ENCODE results near the gene DUS1L.

Gene DUS1L

GRCh38 chr17:82101301-82101715, 35.7 kb upstream of the DUS1L start:
- no peak for DNase-seq (ENCODE audit: low read depth in 2 of 2, low spot score in 1 of 2)

- DNase-seq (ENCODE audit: low read depth in 2 of 2, low spot score in 1 of 2) = no peak
Measured at GRCh38 chr17:82100502-82101298, 35.1 kb upstream of the DUS1L start.

- DNase-seq (ENCODE audit: low read depth in 2 of 2, low spot score in 1 of 2) = no peak
Measured at GRCh38 chr17:82098939-82099763, 33.5 kb upstream of the DUS1L start.

GRCh38 chr17:82098169-82098938, 32.8 kb upstream of the DUS1L start, which contains the start of gene FASN:
Gene FASN, minus strand, starts transcription at chr17:82098236. Its CDS starts 1,791 bp downstream, at chr17:82096445.
- peak; percentile 80 to 87 for DNase-seq (ENCODE audit: low read depth in 2 of 2, low spot score in 1 of 2)

- DNase-seq (ENCODE audit: low read depth in 2 of 2, low spot score in 1 of 2) = no peak
Measured at GRCh38 chr17:82097919-82098168, 32.2 kb upstream of the DUS1L start.

GRCh38 chr17:82097184-82097918, 31.7 kb upstream of the DUS1L start:
- DNase-seq (ENCODE audit: low read depth in 2 of 2, low spot score in 1 of 2) = no peak

- DNase-seq (ENCODE audit: low read depth in 2 of 2, low spot score in 1 of 2) = no peak
Measured at GRCh38 chr17:82096709-82097183, 31.1 kb upstream of the DUS1L start.

- no peak for DNase-seq (ENCODE audit: low read depth in 2 of 2, low spot score in 1 of 2)
Measured at GRCh38 chr17:82095777-82096708, 30.4 kb upstream of the DUS1L start.

GRCh38 chr17:82094931-82095776, 29.6 kb upstream of the DUS1L start:
- no peak for DNase-seq (ENCODE audit: low read depth in 2 of 2, low spot score in 1 of 2)

- no peak for DNase-seq (ENCODE audit: low read depth in 2 of 2, low spot score in 1 of 2)
Measured at GRCh38 chr17:82092995-82093751, 27.6 kb upstream of the DUS1L start.

GRCh38 chr17:82092628-82092994, 27.0 kb upstream of the DUS1L start:
- DNase-seq (ENCODE audit: low read depth in 2 of 2, low spot score in 1 of 2) = no peak

GRCh38 chr17:82092094-82092586, 26.5 kb upstream of the DUS1L start:
- DNase-seq (ENCODE audit: low read depth in 2 of 2, low spot score in 1 of 2) = no peak

- no peak for DNase-seq (ENCODE audit: low read depth in 2 of 2, low spot score in 1 of 2)
Measured at GRCh38 chr17:82091264-82092066, 25.9 kb upstream of the DUS1L start.

GRCh38 chr17:82090549-82091263, 25.1 kb upstream of the DUS1L start:
- no peak for DNase-seq (ENCODE audit: low read depth in 2 of 2, low spot score in 1 of 2)

- no peak for DNase-seq (ENCODE audit: low read depth in 2 of 2, low spot score in 1 of 2)
Measured at GRCh38 chr17:82089723-82090548, 24.3 kb upstream of the DUS1L start.

Data from stimulated activated CD8-positive, alpha-beta memory T cell treated with anti-CD3 and anti-CD28 coated beads, Interleukin-4, amount 100 ng/mL, for 1 hour (primary cell).